Chondrocyte (in vitro differentiated cells): ENCODE data around the gene NUP210. TPM values are rescaled to one million over a fixed set of nuclear protein-coding genes. Genes with fewer than 3 reads are reported as not detected.

Source experiments
- DNase-seq: peaks from one replicate; pipeline ENCODE4 v3.0.0; 2021; ENCODE audit warnings: mixed read lengths, low spot score
- H3K27ac Mint-ChIP-seq: one replicate; pipeline ENCODE4 v1.8.0; 2021; ENCODE audit warnings: mild to moderate bottlenecking, moderate library complexity, mixed read lengths; ENCODE audit not compliant: unreplicated experiment
- H3K27me3 Mint-ChIP-seq: 2 replicates; pipeline ENCODE4 v1.8.0; 2021; ENCODE audit warnings: low read depth, mixed read lengths
- H3K36me3 Mint-ChIP-seq: 2 replicates; pipeline ENCODE4 v1.8.0; 2021; ENCODE audit warnings: low read depth, mixed read lengths
- H3K4me1 Mint-ChIP-seq: 2 replicates; pipeline ENCODE4 v1.8.0; 2021; ENCODE audit warnings: low read depth, mild to moderate bottlenecking, mixed read lengths
- H3K4me3 Mint-ChIP-seq: one replicate; pipeline ENCODE4 v1.8.0; 2021; ENCODE audit warnings: mild to moderate bottlenecking, moderate library complexity, mixed read lengths; ENCODE audit not compliant: unreplicated experiment
- H3K9me3 Mint-ChIP-seq: 2 replicates; pipeline ENCODE4 v1.8.0; 2021; ENCODE audit warnings: low read depth, mixed read lengths
- CTCF ChIP-seq: fragments of 200-600 bp; sonication (generic); IDR thresholded peaks from 2 replicates; pipeline ENCODE4 v1.5.0; 2021; ENCODE audit warnings: antibody characterized with exemption, mild to moderate bottlenecking, moderate library complexity
- total RNA-seq: library from RNA; stranded (reverse); gene quantifications from 3 replicates; pipeline ENCODE4 v1.2.1, GENCODE V29; 2021

Gene NUP210
- total RNA-seq, 1 donor from 2014 or later, result 0.72 TPM

- H3K4me3 Mint-ChIP-seq, result no peak overlapping the region
- no peak for DNase-seq
- H3K27me3 Mint-ChIP-seq, result peaks cover 34% of the 10 kb centered on the region
- no peak for TF ChIP-seq CTCF
- H3K9me3 Mint-ChIP-seq, result peaks cover 6% of the 10 kb centered on the region
- H3K36me3 Mint-ChIP-seq, result peaks cover 2% of the 10 kb centered on the region
- H3K4me1 Mint-ChIP-seq, result no peaks in the 10 kb centered on the region
- no peak overlapping the region for H3K27ac Mint-ChIP-seq
These were observed 150.3 kb downstream of the NUP210 start for GRCh38 chr3:13269711-13270378.

- H3K36me3 Mint-ChIP-seq, result peaks cover 3% of the 10 kb centered on the region
- H3K4me3 Mint-ChIP-seq, result no peak overlapping the region
- H3K27ac Mint-ChIP-seq, result no peak overlapping the region
- DNase-seq, result peak; percentile 56
- TF ChIP-seq CTCF, result no peak
- H3K4me1 Mint-ChIP-seq, result no peaks in the 10 kb centered on the region
- H3K9me3 Mint-ChIP-seq, result peaks cover 6% of the 10 kb centered on the region
- H3K27me3 Mint-ChIP-seq, result peaks cover 32% of the 10 kb centered on the region
These were observed 151.1 kb downstream of the NUP210 start for GRCh38 chr3:13268961-13269441.

- Mint-ChIP-seq H3K4me1 (no peaks in the 10 kb centered on the region), H3K36me3 (peaks cover 3% of the 10 kb centered on the region), H3K4me3 (no peak overlapping the region), H3K27me3 (peaks cover 26% of the 10 kb centered on the region), H3K27ac (no peak overlapping the region), H3K9me3 (peaks cover 6% of the 10 kb centered on the region)
- DNase-seq, result peak; percentile 37
- TF ChIP-seq CTCF, result no peak
These were observed 152.0 kb downstream of the NUP210 start for GRCh38 chr3:13268120-13268519.

GRCh38 chr3:13266651-13267362 lies 153.3 kb downstream of the NUP210 start:
- H3K9me3 Mint-ChIP-seq, result peaks cover 6% of the 10 kb centered on the region
- TF ChIP-seq CTCF, result no peak
- peaks cover 18% of the 10 kb centered on the region for H3K27me3 Mint-ChIP-seq
- H3K27ac Mint-ChIP-seq, result no peak overlapping the region
- no peak overlapping the region for H3K4me3 Mint-ChIP-seq
- peaks cover 3% of the 10 kb centered on the region for H3K36me3 Mint-ChIP-seq
- peak; percentile 59 for DNase-seq
- peaks cover 4% of the 10 kb centered on the region for H3K4me1 Mint-ChIP-seq

Other genes with a start within 250 kb of the NUP210 start
- 10.7 to 16.5 TPM (median 15.2 TPM) in 3 replicates for gene HDAC11, start 60.0 kb upstream of the NUP210 start, total RNA-seq
- gene FBLN2, start 128.8 kb upstream of the NUP210 start, total RNA-seq, result 284 to 413 TPM (median 394 TPM) in 3 replicates